Right renal pelvis (tissue), 4 donors: ENCODE data around the gene GABPB1. TPM values are rescaled to one million over a fixed set of nuclear protein-coding genes. Genes with fewer than 3 reads are reported as not detected.

Experiments
- DNase-seq, 4 donors: peaks; one replicate each; pipeline ENCODE4 v3.0.0-alpha.2; 2013; ENCODE audit warnings: low read depth in 4 of 4, low spot score in 3 of 4, missing footprints in 1 of 4
- polyA plus RNA-seq, 4 donors: library from polyadenylated mRNA; unstranded; fragments of 120-200 nt; gene quantifications; one replicate each; pipeline ENCODE4 v1.2.1, GENCODE V29; 2013; ENCODE audit not compliant: insufficient read length in 4 of 4

The GABPB1 gene
- polyA plus RNA-seq, 4 donors: 28.0 to 35.6 (median 31.1) TPM

DNA sequence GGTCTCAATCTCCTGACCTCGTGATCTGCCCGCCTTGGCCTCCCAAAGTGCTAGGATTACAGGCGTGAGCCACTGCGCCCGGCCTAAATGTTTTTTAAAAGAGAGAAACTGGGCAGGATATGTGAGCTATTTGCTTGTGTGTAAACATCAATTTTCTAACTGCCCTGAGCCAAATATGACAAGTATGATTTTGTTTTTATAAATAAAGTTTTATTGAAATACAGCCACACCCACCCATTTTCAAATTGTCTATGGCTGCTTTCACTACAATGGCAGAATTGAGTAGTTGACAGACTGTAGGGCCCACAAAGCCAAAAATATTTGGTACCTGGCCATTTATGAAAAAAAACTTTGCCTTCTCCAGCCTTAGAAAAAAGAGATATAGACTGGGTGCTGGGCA is 73.6 kb downstream of the GABPB1 start:
- DNase-seq: no peak

DNA sequence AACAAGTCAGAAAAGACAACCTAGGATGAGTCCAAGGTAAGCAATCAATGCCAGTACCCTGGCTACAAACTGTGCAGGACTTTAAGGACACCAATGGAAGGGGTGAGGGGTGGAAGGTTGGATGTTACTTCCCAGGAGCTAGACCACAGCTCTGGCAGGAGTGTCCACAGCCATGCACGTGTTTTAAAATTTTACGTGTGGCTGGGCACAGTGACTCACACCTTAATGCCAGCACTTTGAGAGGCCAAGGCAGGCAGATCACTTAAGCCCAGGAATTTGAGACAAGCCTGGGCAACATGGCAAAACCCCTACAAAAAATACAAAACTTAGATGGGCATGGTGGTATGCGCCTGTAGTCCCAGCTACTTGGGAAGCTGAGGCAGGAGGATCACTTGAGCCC is 74.7 kb downstream of the GABPB1 start:
- no peak for DNase-seq

DNA sequence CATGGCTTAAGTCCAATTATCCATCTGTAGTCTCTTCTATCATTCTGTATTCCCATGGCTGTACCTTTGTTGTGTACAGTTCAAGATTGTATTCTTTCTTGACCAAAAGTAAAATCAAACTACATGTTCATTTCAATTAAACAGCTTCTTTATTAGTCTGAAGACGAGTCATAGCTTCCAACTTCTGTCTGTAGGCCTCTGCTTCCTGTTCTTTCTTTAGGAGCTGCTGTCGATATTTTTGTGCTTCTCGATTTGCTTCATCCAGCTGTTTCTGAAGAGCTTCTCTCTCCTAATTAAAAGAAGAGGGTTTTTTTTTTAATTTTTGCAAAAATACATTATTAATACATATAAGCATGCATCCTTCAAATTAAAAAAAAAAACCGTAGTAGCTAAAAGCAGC is 76.5 kb downstream of the GABPB1 start:
- no peak for DNase-seq

DNA sequence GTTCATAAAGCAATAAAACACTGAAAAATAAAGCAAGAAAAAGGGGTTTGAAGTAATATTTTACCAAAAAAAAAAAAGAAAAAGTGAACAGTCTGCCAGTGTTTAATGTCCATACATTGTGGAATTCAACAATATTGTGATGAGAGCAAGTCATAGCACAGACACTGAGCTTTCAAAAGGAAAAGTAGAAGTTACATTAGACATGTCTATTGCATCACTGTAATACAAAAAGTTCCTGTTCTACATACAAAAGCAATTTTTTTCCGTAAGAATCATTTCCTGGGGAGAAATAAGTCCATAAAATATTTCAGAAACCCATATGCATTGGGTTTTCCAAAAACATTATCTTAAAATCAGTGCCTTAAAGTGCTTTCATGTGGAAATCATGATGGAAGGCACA is 77.6 kb downstream of the GABPB1 start:
- DNase-seq: no peak

DNA sequence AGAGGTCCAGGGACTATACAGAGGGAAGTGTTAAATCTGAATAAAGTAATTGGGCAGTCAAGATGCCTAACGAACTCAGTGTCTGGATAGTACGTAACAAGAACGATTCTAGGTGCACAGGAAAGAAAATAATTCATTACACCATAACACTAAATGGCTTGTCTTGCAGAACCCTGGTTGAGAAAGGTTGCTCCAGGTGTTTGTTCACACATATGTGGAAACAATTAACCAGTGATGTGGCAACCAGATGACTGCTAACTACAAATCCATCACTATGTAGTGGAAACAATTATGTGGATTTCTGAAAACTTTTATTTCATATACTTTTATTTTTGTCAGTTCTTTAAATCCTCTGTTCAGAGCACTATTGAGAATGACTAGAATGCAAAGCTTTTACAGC is 79.1 kb downstream of the GABPB1 start:
- DNase-seq: no peak

DNA sequence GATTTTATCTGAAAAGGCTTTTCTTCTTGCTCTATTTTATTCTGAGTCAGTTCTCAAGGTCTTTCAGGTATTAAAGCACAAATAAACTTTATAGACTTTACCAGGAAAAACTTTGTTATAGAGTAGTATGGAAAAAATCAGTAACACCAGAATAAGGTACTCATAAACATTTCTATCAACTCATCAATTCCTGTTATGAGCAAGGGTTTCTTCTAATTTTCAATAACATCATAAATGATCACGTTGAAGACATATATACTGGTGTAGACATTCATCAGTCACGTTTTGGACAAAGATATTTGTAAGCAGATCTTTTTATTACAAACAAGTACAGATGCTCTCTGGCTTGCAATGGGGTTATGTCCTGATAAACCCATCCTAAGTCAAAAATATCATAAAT is 79.9 kb downstream of the GABPB1 start:
- no peak for DNase-seq

DNA sequence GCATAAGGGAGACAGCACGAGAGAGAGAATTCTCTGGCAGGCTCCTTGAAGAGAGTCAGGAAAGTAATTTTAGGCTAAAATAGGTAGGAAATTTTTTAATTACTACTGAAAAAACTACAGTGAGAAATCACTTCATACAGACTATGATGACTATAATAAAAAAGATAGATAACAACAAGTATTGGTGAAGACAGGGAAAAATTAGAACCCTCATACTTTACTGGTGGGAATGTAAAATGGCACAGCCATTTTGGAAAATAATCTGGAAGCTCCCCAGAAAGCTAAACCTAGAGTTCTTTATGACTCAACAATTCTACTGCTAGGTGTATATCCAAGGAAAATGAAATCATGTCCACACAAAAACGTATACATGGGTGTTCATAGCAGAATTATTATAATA is 87.4 kb downstream of the GABPB1 start:
- DNase-seq: no peak

DNA sequence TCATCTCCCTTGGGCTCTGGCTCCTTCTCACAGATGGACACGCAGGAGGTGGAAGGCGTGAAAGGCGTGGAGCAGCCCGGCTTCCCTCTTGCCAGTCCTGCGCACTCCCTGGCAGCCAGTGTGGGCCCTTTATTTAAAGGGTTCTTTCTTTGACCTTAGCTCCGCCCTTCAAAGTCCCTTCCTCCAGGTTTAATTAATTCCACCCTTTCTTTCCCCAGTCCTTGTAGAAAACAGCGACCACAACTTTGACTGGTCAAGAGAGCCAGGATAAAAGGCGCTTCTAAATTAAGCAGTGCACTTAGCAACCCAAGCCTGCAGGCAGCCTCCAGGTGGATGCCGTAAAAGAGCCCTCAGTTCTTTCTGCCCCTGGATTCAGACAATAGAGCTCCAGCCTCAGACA is 89.4 kb downstream of the GABPB1 start, which contains the start of gene HDC:
Gene HDC (minus strand): TSS at position 107 of the 400 bp plus-strand sequence. CDS start 103 bp downstream, at position 4.
- no peak for DNase-seq

DNA sequence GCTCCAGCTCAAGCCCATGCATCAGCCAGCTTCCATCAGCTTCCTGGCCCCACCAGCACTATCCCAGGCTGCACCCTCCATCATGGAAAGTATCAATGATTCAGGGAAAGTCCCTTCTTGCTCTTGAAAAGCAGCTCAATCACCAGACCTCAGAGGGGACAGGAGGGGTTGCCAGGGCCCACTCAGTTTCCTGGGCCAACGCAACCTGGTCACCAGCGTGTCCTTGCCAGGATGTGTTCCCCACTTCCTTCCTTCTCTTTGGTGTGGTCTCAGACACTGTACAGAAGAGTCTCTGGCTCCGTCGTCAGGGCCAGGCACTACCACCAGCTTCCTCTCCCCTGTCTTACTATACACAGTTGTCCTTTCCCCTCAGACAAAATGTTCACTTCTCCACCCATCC is 92.5 kb downstream of the GABPB1 start:
- no peak for DNase-seq

DNA sequence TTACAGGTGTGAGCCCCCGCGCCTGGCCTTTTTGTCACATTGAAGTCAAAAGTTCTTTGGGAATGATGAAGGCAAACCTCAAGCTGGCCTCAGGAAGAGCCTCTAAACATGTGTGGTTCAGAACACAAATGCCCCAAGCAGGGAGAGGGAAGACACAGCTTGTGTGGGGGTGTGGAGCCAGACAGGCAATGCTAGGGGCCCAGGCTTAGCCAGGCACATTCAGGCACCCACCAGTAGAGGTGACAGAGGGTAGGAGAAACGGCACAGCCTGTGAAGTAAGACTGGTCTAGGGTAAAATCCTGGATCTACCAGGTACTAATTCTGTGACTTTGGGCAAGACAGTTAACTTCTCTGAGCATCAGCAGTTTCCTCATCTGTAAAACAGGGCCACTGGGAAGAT is 93.0 kb downstream of the GABPB1 start:
- DNase-seq: no peak

DNA sequence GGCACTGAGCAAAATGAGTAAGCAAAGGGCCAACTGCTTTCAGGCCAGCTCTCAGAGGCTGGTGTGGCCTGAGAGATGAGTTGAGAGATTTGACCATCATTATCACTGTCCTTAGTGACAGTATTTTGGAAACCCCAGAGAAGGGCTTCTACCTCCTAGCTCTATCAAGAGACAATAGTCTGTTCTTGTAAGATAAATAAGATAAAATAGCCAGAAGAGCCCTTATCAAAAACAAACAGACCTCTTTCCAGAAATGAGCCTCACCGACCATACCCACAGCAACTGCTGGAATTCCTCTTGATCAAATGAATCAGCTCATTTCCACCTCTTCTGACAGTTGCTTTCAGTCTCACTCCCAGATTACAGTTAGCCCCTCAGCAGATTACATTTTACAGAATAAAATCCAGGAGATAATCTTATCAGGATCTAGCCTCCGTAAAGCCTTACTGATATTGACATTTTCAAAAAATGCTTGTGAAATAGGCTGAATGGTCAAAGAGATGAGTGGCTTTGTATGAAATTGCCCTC is 94.0 kb downstream of the GABPB1 start:
- DNase-seq: no peak

DNA sequence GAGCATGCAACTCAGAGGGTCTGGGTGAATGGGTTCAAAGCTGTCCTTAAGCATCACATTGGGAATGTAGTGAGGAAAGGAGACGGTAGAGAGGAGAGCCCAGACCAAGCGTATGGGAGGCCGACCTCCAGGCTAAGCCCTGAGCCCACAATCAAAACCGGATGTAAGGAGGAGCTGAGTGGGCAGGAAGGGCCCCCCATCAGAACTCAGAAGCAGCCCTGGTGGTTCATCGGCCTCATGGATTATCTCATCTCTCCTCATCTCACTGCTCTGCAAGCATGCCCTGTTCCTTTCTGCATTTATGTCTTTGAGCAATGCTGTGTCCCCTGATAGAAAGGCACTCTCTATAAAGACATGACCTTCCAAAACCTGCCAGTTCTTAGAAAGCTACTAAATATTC is 95.7 kb downstream of the GABPB1 start:
- no peak for DNase-seq

DNA sequence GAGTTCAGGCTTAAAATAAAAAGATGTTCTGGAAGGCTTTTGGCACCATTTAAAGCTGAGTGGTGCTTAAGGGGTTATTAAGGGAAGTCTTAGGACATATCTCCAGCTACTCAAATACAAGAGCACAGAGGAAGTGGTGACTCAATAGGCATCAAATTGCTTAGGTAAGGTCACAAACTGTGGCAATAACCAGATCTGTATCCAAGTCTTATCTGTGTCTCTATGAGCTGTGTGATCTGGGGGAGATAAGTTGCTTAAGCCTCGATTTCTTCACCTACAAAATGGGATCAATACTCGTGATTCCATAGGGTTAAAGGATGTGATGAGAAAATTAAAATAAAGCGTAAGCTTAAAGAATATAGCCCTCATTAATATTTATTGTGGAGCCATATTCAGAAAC is 97.1 kb downstream of the GABPB1 start:
- no peak for DNase-seq

DNA sequence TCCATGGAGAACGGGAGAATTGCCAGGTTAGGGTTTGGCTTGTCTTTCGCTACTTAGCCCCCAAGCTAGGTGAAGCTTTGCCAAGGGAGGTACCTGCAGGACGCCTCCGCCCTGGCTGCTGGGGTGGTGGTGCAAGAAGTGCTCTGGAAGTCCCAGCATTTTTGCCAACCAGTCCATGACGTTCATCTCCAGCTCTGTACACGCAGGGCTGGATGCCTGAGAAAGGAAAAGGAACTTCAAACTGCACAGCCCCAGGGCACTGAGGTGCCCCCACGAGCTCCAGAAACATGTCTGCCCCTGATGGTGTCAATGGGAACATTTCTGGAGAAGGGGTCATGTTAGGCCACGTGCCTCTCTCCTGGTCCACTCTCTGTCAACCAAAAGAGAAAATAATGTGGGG is 97.7 kb downstream of the GABPB1 start:
- DNase-seq: no peak

DNA sequence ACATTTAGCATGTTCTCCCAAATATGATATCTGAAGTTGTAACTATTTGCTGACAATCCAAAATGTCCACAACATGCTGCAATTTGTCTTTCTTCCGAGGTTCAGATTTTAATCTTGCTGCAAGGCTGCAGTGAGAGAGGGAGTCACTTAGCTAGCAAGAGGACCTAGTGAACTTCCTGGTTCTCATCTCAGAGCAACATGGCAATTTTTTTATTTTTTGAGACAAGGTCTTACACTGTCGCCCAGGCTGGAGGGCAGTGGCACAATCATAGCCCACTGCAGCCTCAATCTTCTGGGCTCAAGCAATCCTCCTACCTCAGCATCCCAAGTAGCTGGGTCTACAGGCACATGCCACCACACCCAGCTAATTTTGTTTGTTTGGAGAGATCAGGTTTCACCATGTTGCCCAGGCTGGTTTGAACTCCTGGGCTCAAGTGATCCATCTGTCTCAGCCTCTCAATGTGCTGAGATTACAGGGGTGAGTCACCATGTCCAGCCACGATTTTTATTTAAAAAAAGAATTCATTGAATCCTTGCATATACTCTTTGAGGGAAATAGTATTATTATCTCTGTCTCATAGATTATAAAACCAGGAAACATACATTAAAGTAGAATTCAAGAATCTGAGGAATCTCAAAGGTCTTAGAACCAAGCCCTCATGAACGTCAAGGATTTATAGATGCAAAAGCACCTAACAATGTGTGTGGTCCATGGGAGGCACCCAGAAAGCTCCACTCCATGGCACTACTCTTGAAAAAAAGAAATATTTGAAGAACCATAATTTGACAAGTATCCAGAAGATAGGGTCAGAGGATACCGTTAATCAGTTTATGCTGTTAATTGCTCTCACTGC is 98.6 kb downstream of the GABPB1 start:
- DNase-seq: no peak

DNA sequence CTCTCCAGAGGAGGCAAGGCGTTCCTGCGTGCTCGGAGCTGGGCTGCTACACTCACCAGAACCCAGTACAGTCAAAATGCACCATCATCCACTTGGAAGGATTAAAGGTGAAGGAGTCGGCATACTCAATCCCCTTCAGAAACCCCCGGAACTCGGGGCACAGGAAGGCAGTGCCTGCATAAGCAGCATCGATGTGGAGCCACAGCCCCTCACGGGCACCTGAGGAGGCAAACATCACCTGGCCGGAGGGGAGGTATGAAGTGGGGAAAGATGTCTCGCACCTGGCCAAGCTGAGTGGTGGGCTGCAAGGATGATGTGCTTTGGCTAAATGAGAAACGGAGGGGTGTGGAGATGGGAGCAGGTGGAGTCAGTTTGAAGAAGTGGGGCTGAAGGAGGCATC is 102.4 kb downstream of the GABPB1 start:
- DNase-seq: no peak

DNA sequence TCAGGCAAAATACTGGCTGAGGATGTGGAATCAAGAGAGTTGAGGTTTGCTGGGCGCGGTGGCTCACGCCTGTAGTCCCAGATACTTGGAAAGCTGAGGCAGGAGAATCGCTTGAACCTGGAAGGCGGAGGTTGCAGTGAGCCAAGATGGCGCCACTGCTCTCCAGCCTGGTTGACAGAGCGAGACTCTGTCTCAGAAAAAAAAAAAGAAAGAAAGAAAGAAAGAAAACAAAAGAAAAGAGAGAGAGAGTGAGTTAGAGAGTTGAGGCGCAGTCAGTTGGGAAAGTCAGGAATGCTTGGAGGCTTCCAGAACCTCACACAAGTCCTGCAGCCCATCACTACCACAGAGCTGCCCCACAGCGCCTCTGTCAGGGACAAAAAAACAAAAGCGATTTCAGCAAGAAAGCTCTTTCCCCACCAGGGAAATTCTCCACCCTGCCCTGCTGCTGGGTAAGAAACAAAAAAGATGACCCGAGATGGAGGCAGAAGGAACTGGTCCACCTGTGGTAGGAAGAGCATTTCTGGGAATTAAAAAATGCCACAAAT is 103.3 kb downstream of the GABPB1 start:
- no peak for DNase-seq

DNA sequence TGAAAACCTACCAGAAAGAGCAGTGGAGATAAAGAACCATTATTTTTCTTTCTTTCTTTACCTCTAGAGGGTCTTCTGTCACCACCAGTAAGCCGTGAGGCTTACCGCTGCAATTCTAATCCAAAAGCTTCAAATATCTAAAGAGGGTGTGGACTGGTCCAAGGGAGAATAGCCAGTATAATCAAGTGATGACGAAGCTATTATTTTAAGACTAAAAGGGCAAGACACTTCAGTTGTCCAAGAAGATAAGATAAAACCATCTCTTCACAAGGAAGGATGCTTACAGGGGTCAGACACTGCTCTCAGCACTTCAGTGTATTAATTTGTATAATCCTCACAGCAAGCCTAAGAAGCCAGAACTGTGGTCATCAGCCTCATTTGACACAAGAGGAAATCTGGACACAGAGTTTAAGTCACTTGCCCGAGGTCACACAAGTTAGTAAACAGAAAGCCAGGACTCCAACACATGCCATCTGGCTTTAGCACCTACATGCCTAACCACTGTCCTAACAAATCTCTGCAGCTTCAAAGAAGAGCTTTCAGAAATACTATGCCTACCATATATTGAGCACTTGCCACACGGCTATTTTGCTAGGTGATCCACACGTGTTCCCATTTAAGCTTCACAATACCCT is 104.1 kb downstream of the GABPB1 start:
- DNase-seq: no peak

DNA sequence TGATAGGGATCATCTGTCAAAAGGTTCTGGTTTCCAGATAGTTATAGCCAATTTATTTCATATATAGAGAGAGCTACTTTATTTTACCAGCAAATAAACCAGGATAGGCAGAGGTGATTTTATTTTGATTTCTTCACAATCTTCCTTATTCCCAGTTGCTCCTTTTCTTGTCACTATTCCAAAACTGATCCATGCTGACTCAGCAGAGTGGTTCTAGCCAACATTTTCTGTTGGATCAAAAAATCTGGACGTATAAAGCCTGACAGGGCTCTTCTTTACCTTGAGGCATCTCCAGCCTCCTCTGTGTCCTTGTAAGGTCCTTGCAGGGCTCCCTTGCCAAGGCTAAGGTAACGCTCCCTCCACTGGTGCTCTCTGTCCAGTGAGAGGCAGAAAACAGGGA is 105.3 kb downstream of the GABPB1 start:
- DNase-seq: no peak

DNA sequence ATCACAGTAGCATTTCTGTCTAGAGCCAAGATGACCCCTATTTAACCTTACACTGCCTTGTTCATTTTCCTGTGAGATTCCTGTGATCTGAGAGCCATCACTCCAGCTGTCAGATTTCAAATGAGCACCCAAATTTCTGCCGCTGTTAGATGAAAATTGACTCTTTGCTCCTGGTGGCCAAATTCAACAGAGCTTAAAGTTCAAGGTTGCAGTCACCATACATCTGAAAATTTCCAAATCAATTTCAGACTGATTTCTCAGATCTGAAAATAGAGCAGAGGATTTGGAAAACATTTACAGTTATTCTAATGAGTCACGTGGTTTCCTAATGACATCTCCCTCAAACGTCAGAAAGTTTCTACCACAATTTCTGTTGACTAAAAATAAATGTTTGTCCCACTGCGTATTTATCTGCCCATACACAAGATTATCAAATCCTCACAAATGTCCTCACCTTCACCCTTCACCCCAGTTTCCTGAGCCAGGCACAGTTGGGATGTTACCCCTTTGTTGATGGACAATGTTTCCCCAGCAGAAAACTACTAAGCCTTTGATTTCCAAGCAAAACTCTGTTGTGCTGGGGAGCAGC is 105.9 kb downstream of the GABPB1 start:
- DNase-seq: no peak
